ENCODE measurements around the gene MCRIP2.

- TF ChIP-seq CTCF (IDR thresholded peaks at IDR 0.05; ENCODE audit: insufficient read depth, low read depth, low read length) (no peak), EZH2 (IDR thresholded peaks at IDR 0.05; ENCODE audit: insufficient read depth, low read length) (no peak)
Measured at GRCh38 chr16:615122-615521, 26.5 kb upstream of the MCRIP2 start.

All from astrocyte (in vitro differentiated cells and primary cell).